Natural killer cell (primary cell): ENCODE results near the gene ZSWIM1. TPM values are rescaled to one million over a fixed set of nuclear protein-coding genes. Genes with fewer than 3 reads are reported as not detected.
"Not testable (repeated sequence)": the region's sequence is repeated elsewhere in the genome, so short reads cannot be mapped to it uniquely, and the experiment has no call there.

ENCODE experiments used
- ATAC-seq, 3 donors: fragments of 150-1000 bp in 2 of 3; fragments of 200-7000 bp in 1 of 3; cut with Tn5 transposase; 1 replicate in 1 of 3; 2 replicates in 2 of 3; pipeline ENCODE4 v1.10.0; 2021; ENCODE audit warnings: mild to moderate bottlenecking in 2 of 3, moderate library complexity in 2 of 3
- DNase-seq, 2 donors: peaks; one replicate each; pipeline versions ENCODE4 v3.0.0 to v3.0.0-alpha.2; 2013 to 2021; ENCODE audit warnings: mixed read lengths in 1 of 2
- H3K27ac ChIP-seq: one replicate; pipeline ENCODE4 v1.5.1; 2013; ENCODE audit warnings: mild to moderate bottlenecking, low read length
- H3K27me3 ChIP-seq: one replicate; pipeline ENCODE4 v1.6.1; 2013; ENCODE audit warnings: low read length; ENCODE audit not compliant: control insufficient read depth, insufficient read depth
- H3K36me3 ChIP-seq: one replicate; pipeline ENCODE4 v1.6.1; 2013; ENCODE audit warnings: low read length; ENCODE audit not compliant: control insufficient read depth, insufficient read depth
- H3K4me1 ChIP-seq: one replicate; pipeline ENCODE4 v1.6.1; 2013; ENCODE audit warnings: low read length; ENCODE audit not compliant: control insufficient read depth, insufficient read depth
- H3K4me3 ChIP-seq: one replicate; pipeline ENCODE4 v1.5.1; 2013; ENCODE audit warnings: low read length
- H3K9me3 ChIP-seq: one replicate; pipeline ENCODE4 v1.6.1; 2013; ENCODE audit warnings: low read length; ENCODE audit not compliant: control insufficient read depth, insufficient read depth
- H3K27ac Mint-ChIP-seq, 2 donors: one replicate each; pipeline ENCODE4 v1.8.0; 2022; ENCODE audit warnings: mild to moderate bottlenecking in 2 of 2, mixed read lengths in 2 of 2, moderate library complexity in 1 of 2
- H3K27me3 Mint-ChIP-seq, 2 donors: one replicate each; pipeline ENCODE4 v1.8.0; 2022; ENCODE audit warnings: low read depth in 2 of 2, mixed read lengths in 2 of 2
- H3K36me3 Mint-ChIP-seq: one replicate; pipeline ENCODE4 v1.8.0; 2022; ENCODE audit warnings: mixed read lengths
- H3K4me1 Mint-ChIP-seq, 2 donors: one replicate each; pipeline ENCODE4 v1.8.0; 2022; ENCODE audit warnings: mixed read lengths in 2 of 2
- H3K4me3 Mint-ChIP-seq: one replicate; pipeline ENCODE4 v1.8.0; 2022; ENCODE audit warnings: mild to moderate bottlenecking, moderate library complexity, mixed read lengths
- H3K9me3 Mint-ChIP-seq, 2 donors: one replicate each; pipeline ENCODE4 v1.8.0; 2022; ENCODE audit warnings: mixed read lengths in 2 of 2
- WGBS: methylation state at CpG from one replicate; pipeline ENCODE4 v1.1.7; 2013; ENCODE audit warnings: missing lambda C conversion rate; ENCODE audit not compliant: insufficient coverage; 5-methylcytosine and 5-hydroxymethylcytosine counted together
- intact Hi-C: fragments of 100-400 bp; cut with micrococcal nuclease; formaldehyde crosslinking; loops from one replicate; pipeline ENCODE4 v1.14.2; 2022
- total RNA-seq, 4 donors: library from RNA; stranded (reverse); fragments of 120-200 nt in 1 of 4; gene quantifications; one replicate each; pipeline versions ENCODE4 v1.2.3 to v1.2.4, GENCODE V29; 2013 to 2022
- TF ChIP-seq, protein P1 (sequence below): fragments of 200-600 bp; IDR thresholded peaks from one replicate; pipeline ENCODE4 v1.8.0; 2022; ENCODE audit warnings: antibody characterized with exemption

Gene ZSWIM1
- total RNA-seq, 3 donors from 2014 or later (not counting 1 experiment from before 2014, with no cell fraction given): 0.59 to 2.4 (median 0.89) TPM

DNA sequence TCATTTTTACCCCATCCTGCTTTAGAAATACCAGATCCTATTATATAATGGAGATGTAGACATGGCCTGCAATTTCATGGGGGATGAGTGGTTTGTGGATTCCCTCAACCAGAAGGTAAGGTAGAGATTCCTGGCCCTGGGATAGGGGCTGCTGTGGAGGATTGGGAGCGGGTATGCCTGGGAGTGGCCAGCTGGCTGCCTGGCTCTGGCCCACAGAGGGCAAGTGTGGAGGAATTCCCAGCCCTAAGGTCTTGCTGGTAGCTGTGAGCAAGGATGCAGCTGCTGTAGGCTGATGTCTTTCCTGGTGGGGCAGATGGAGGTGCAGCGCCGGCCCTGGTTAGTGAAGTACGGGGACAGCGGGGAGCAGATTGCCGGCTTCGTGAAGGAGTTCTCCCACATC lies 16.7 kb downstream of the ZSWIM1 start:
- Mint-ChIP-seq H3K27ac (no peak overlapping the region), H3K4me3 (no peak overlapping the region), H3K36me3 (no peaks in the 10 kb centered on the region), H3K27me3 (no peaks in the 10 kb centered on the region), H3K4me1 (peaks cover 0 to 1% of the 10 kb centered on the region in 2 donors), H3K9me3 (no peaks in the 10 kb centered on the region)
- H3K36me3 ChIP-seq: peaks cover 17% of the 10 kb centered on the region
- intact Hi-C loops: no loop called here
- peaks cover 12% of the 10 kb centered on the region for H3K4me1 ChIP-seq
- ATAC-seq: no peak
- H3K4me3 ChIP-seq: no peak overlapping the region
- 96% methylated on average over 7 of the region's 7 CpGs for WGBS
- no peaks in the 10 kb centered on the region for H3K9me3 ChIP-seq
- TF ChIP-seq, protein P1, sequence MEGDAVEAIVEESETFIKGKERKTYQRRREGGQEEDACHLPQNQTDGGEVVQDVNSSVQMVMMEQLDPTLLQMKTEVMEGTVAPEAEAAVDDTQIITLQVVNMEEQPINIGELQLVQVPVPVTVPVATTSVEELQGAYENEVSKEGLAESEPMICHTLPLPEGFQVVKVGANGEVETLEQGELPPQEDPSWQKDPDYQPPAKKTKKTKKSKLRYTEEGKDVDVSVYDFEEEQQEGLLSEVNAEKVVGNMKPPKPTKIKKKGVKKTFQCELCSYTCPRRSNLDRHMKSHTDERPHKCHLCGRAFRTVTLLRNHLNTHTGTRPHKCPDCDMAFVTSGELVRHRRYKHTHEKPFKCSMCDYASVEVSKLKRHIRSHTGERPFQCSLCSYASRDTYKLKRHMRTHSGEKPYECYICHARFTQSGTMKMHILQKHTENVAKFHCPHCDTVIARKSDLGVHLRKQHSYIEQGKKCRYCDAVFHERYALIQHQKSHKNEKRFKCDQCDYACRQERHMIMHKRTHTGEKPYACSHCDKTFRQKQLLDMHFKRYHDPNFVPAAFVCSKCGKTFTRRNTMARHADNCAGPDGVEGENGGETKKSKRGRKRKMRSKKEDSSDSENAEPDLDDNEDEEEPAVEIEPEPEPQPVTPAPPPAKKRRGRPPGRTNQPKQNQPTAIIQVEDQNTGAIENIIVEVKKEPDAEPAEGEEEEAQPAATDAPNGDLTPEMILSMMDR: no peak
- DNase-seq: no peak
- H3K27ac ChIP-seq: no peak overlapping the region
- H3K27me3 ChIP-seq: no peaks in the 10 kb centered on the region

DNA sequence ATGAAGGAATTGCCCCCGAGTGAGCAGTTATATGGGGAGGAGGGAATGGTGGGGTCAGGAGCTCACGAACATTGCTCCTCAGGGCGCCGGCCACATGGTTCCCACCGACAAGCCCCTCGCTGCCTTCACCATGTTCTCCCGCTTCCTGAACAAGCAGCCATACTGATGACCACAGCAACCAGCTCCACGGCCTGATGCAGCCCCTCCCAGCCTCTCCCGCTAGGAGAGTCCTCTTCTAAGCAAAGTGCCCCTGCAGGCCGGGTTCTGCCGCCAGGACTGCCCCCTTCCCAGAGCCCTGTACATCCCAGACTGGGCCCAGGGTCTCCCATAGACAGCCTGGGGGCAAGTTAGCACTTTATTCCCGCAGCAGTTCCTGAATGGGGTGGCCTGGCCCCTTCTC lies 17.3 kb downstream of the ZSWIM1 start:
- Mint-ChIP-seq H3K9me3 (no peaks in the 10 kb centered on the region), H3K4me1 (no peaks in the 10 kb centered on the region), H3K36me3 (no peaks in the 10 kb centered on the region), H3K27me3 (no peaks in the 10 kb centered on the region), H3K4me3 (no peak overlapping the region), H3K27ac (no peak overlapping the region)
- H3K4me1 ChIP-seq: peaks cover 7% of the 10 kb centered on the region
- no peaks in the 10 kb centered on the region for H3K27me3 ChIP-seq
- no peak overlapping the region for H3K27ac ChIP-seq
- no peak overlapping the region for H3K4me3 ChIP-seq
- H3K9me3 ChIP-seq: no peaks in the 10 kb centered on the region
- ATAC-seq (no peak), DNase-seq (no peak)
- WGBS: 90% methylated on average over 12 of the region's 12 CpGs
- TF ChIP-seq, protein P1: no peak
- peaks cover 17% of the 10 kb centered on the region for H3K36me3 ChIP-seq
- intact Hi-C loops: no loop called here

DNA sequence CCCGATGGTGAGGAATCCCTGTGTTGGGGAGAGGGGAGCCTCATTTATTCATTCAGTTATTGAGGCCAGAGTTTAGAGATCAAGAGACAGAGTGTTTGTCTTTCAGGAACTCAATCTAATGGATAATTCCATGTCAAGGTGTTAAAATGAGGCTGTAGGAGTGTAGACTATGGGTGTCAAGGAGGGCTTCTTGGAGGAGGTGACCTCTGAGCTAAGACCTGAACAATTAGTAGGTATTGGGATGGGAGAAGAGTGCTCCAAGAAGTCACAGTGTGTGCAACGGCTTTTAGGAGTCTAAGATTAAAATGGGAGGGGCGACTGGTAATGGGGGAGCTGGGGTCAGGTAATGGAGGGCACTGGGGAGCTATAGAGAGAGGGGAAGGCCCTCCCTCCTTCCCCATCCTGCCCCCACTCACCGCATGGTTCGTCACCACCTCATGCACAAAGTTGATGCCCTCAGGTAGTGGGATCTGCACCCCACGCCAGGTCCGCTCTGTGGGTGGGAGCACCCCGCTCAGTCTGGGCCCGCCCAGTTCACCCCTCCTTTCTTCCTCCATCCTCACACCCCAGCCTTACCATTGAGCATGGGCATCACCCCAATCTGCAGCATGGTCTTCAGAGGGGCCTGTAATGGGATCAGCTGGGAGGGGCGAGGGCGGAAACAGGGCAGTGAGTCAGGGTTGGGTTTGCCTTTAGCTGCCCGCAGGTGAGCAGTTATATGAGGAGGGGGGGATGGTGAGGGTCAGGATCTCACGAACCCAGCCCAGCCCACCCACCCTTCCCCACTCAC lies 18.2 kb downstream of the ZSWIM1 start:
- no peaks in the 10 kb centered on the region for H3K27me3 ChIP-seq
- ATAC-seq (no peak), DNase-seq (no peak)
- no peaks in the 10 kb centered on the region for H3K9me3 ChIP-seq
- Mint-ChIP-seq H3K36me3 (no peaks in the 10 kb centered on the region), H3K27ac (no peak overlapping the region), H3K27me3 (no peaks in the 10 kb centered on the region), H3K4me1 (no peaks in the 10 kb centered on the region), H3K4me3 (no peak overlapping the region), H3K9me3 (no peaks in the 10 kb centered on the region)
- H3K4me1 ChIP-seq: no peaks in the 10 kb centered on the region
- H3K27ac ChIP-seq: no peak overlapping the region
- TF ChIP-seq, protein P1: no peak
- peaks cover 13% of the 10 kb centered on the region for H3K36me3 ChIP-seq
- intact Hi-C loops: no loop called here
- 91% methylated on average over 11 of the region's 13 CpGs for WGBS
- H3K4me3 ChIP-seq: no peak overlapping the region

DNA sequence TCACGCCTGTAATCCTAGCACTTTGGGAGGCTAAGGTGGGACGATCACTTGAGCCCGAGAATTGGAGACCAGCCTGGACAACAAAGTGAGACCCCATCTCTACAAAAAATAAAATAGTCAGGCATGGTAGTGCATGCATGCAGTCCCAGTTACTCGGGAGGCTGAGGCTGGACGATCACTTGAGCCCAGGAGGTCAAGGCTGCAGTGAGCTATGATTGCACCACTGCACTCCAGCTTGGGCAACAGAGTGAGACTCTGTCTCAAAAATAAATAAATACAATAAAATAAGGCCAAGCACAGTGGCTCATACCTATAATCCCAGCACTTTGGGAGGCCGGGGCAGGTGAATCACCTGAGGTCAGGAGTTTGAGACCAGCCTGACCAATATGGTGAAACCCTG lies 20.3 kb downstream of the ZSWIM1 start:
- H3K27ac ChIP-seq, DNase-seq, H3K36me3 Mint-ChIP-seq, H3K27ac Mint-ChIP-seq, H3K4me1 ChIP-seq, H3K9me3 Mint-ChIP-seq, ATAC-seq, H3K36me3 ChIP-seq, H3K27me3 ChIP-seq, H3K27me3 Mint-ChIP-seq, intact Hi-C loops, H3K4me3 ChIP-seq, H3K9me3 ChIP-seq, H3K4me1 Mint-ChIP-seq, H3K4me3 Mint-ChIP-seq: not testable (repeated sequence)
- WGBS: 87% methylated on average over 6 of the region's 6 CpGs
